ENCODE results near the gene NTNG2.

The NTNG2 gene

GRCh38 chr9:132237481-132237880 lies 75.6 kb downstream of the NTNG2 start:
- TF ChIP-seq GLIS3 (CRISPR knock-in tag; IDR thresholded peaks at IDR 0.05) (no peak), ARNTL (CRISPR knock-in tag; IDR thresholded peaks at IDR 0.05; ENCODE audit: borderline replicate concordance, low read depth) (no peak), ISL1 (CRISPR knock-in tag; IDR thresholded peaks at IDR 0.05) (no peak), CSDC2 (CRISPR knock-in tag; IDR thresholded peaks at IDR 0.05) (no peak), ZNF8 (CRISPR knock-in tag; IDR thresholded peaks at IDR 0.05) (no peak), TOX (CRISPR knock-in tag; IDR thresholded peaks at IDR 0.05; ENCODE audit: borderline replicate concordance) (no peak), TCF4 (CRISPR knock-in tag; IDR thresholded peaks at IDR 0.05; ENCODE audit: borderline replicate concordance) (no peak), ESRRG (CRISPR knock-in tag; IDR thresholded peaks at IDR 0.05) (no peak), RARB (CRISPR knock-in tag; IDR thresholded peaks at IDR 0.05) (no peak), CSRNP3 (CRISPR knock-in tag; IDR thresholded peaks at IDR 0.05) (no peak), ZNF70 (CRISPR knock-in tag; IDR thresholded peaks at IDR 0.05) (no peak), OSR1 (CRISPR knock-in tag; IDR thresholded peaks at IDR 0.05) (no peak), PATZ1 (CRISPR knock-in tag; IDR thresholded peaks at IDR 0.05; ENCODE audit: borderline replicate concordance) (no peak), ZFP3 (CRISPR knock-in tag; IDR thresholded peaks at IDR 0.05) (no peak), BACH2 (CRISPR knock-in tag; IDR thresholded peaks at IDR 0.05; ENCODE audit: borderline replicate concordance) (no peak), CREB5 (CRISPR knock-in tag; IDR thresholded peaks at IDR 0.05; ENCODE audit: low read depth) (no peak), POU6F1 (CRISPR knock-in tag; IDR thresholded peaks at IDR 0.05; ENCODE audit: borderline replicate concordance, low read depth) (no peak), ZNF565 (CRISPR knock-in tag; conservative IDR thresholded peaks at IDR 0.05; ENCODE audit: low read depth) (no peak), TSHZ2 (CRISPR knock-in tag; IDR thresholded peaks at IDR 0.05) (no peak), ZFP30 (CRISPR knock-in tag; IDR thresholded peaks at IDR 0.05) (no peak)
- no peak for ATAC-seq

- ATAC-seq = no peak
- TF ChIP-seq CSRNP3 (CRISPR knock-in tag; IDR thresholded peaks at IDR 0.05) (no peak), BACH2 (CRISPR knock-in tag; IDR thresholded peaks at IDR 0.05; ENCODE audit: borderline replicate concordance) (no peak), ZFP3 (CRISPR knock-in tag; IDR thresholded peaks at IDR 0.05) (no peak), CREB5 (CRISPR knock-in tag; IDR thresholded peaks at IDR 0.05; ENCODE audit: low read depth) (no peak), GLIS3 (CRISPR knock-in tag; IDR thresholded peaks at IDR 0.05) (no peak), ZFP30 (CRISPR knock-in tag; IDR thresholded peaks at IDR 0.05) (no peak), TCF4 (CRISPR knock-in tag; IDR thresholded peaks at IDR 0.05; ENCODE audit: borderline replicate concordance) (no peak), ZNF565 (CRISPR knock-in tag; conservative IDR thresholded peaks at IDR 0.05; ENCODE audit: low read depth) (no peak), ARNTL (CRISPR knock-in tag; IDR thresholded peaks at IDR 0.05; ENCODE audit: borderline replicate concordance, low read depth) (no peak), SNAI2 (CRISPR knock-in tag; IDR thresholded peaks at IDR 0.05) (no peak), ZNF70 (CRISPR knock-in tag; IDR thresholded peaks at IDR 0.05) (no peak), ZC3H10 (CRISPR knock-in tag; IDR thresholded peaks at IDR 0.05) (no peak), ISL1 (CRISPR knock-in tag; IDR thresholded peaks at IDR 0.05) (no peak)
Measured at GRCh38 chr9:132238026-132238972, 76.4 kb downstream of the NTNG2 start.
